HEK293 (cell line): ENCODE results near the gene PRR27.

ENCODE experiments used
- CTCF ChIP-seq: fragments of 450-650 bp; formaldehyde crosslinking; IDR thresholded peaks from 2 replicates; pipeline ENCODE4 v1.5.1; 2016; ENCODE audit warnings: missing biosample characterization, missing genetic modification characterization
- KLF1 ChIP-seq: fragments of 450-650 bp; formaldehyde crosslinking; IDR thresholded peaks from 2 replicates; pipeline ENCODE4 v1.5.1; 2016; ENCODE audit warnings: missing biosample characterization, missing genetic modification characterization
- REST ChIP-seq: fragments of 450-650 bp; formaldehyde crosslinking; IDR thresholded peaks from 2 replicates; pipeline ENCODE4 v1.5.1; 2016; ENCODE audit warnings: missing biosample characterization, missing genetic modification characterization
- TCF7L2 ChIP-seq: IDR thresholded peaks from 2 replicates; pipeline ENCODE4 v1.6.1; 2011; ENCODE audit warnings: low read depth, mild to moderate bottlenecking, inconsistent platforms, low read length, moderate library complexity, borderline replicate concordance
- YY1 ChIP-seq: fragments of 450-650 bp; formaldehyde crosslinking; IDR thresholded peaks from 2 replicates; pipeline ENCODE4 v1.5.1; 2018; ENCODE audit warnings: missing biosample characterization, missing genetic modification characterization
- ZBTB11 ChIP-seq: fragments of 450-650 bp; formaldehyde crosslinking; conservative IDR thresholded peaks from 2 replicates; pipeline ENCODE4 v1.5.1; 2016; ENCODE audit warnings: low read depth, missing biosample characterization, missing genetic modification characterization
- ZNF24 ChIP-seq: fragments of 450-650 bp; formaldehyde crosslinking; IDR thresholded peaks from 2 replicates; pipeline ENCODE4 v1.5.1; 2016; ENCODE audit warnings: missing biosample characterization, missing genetic modification characterization
- ZNF501 ChIP-seq: fragments of 450-650 bp; formaldehyde crosslinking; IDR thresholded peaks from 2 replicates; pipeline ENCODE4 v1.5.1; 2016; ENCODE audit warnings: missing biosample characterization, missing genetic modification characterization
- TF ChIP-seq, protein P1 (sequence below): fragments of 450-650 bp; IDR thresholded peaks from 2 replicates; pipeline ENCODE4 v1.5.1; 2018; ENCODE audit warnings: missing biosample characterization, missing genetic modification characterization

DNA sequence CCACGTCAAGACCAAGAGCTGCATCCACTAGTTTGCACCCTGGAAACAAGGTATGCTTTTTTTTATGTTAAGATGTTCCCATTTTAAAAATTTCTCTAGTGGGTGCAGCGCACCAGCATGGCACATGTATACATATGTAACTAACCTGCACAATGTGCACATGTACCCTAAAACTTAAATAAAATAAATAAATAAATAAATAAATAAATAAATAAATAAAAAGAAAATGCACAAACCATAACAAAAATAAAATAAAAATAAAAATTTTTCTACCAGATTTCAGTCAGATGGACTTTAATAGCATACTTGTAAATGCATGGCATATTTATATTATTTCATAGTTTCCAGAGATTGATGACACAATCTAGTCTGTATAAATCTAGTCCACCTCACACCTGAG, 1.9 kb upstream of the PRR27 start:
- TF ChIP-seq KLF1 (tag by site-specific recombination) (no peak), REST (peak; percentile 54; the same call in 1 of the 2 replicates), ZNF24 (no peak), ZBTB11 (tag by site-specific recombination) (peak; percentile 60), ZNF501 (tag by site-specific recombination) (no peak), YY1 (tag by site-specific recombination) (no peak), CTCF (tag by site-specific recombination) (no peak), TCF7L2 (no peak)
- TF ChIP-seq, protein P1, sequence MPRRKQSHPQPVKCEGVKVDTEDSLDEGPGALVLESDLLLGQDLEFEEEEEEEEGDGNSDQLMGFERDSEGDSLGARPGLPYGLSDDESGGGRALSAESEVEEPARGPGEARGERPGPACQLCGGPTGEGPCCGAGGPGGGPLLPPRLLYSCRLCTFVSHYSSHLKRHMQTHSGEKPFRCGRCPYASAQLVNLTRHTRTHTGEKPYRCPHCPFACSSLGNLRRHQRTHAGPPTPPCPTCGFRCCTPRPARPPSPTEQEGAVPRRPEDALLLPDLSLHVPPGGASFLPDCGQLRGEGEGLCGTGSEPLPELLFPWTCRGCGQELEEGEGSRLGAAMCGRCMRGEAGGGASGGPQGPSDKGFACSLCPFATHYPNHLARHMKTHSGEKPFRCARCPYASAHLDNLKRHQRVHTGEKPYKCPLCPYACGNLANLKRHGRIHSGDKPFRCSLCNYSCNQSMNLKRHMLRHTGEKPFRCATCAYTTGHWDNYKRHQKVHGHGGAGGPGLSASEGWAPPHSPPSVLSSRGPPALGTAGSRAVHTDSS (tag by site-specific recombination): no peak
